T-helper 2 cell treated with Interferon-gamma antibody and Interleukin-4, amounts not matched to agents 5 μg/mL and 100 μg/mL, for 36 hours (primary cell): ENCODE results near the gene CTTNBP2.
"Not testable (repeated sequence)": the region's sequence is repeated elsewhere in the genome, so short reads cannot be mapped to it uniquely, and the experiment has no call there.

ENCODE experiments used
- DNase-seq: peaks from one replicate; pipeline ENCODE4 v3.0.0; 2021; ENCODE audit warnings: low spot score
- H3K27ac Mint-ChIP-seq: one replicate; pipeline ENCODE4 v1.8.0; 2021; ENCODE audit warnings: mild to moderate bottlenecking, mixed read lengths
- H3K27me3 Mint-ChIP-seq: one replicate; pipeline ENCODE4 v1.8.0; 2021; ENCODE audit warnings: low read depth, mixed read lengths
- H3K36me3 Mint-ChIP-seq: one replicate; pipeline ENCODE4 v1.8.0; 2021; ENCODE audit warnings: low read depth, mixed read lengths
- H3K4me1 Mint-ChIP-seq: one replicate; pipeline ENCODE4 v1.8.0; 2021; ENCODE audit warnings: low read depth, mixed read lengths
- H3K4me3 Mint-ChIP-seq: one replicate; pipeline ENCODE4 v1.8.0; 2022; ENCODE audit warnings: mild to moderate bottlenecking, moderate library complexity, mixed read lengths
- H3K9me3 Mint-ChIP-seq: one replicate; pipeline ENCODE4 v1.8.0; 2021; ENCODE audit warnings: mixed read lengths

Gene CTTNBP2

GRCh38 chr7:117711556-117711955 is 161.7 kb downstream of the CTTNBP2 start:
- Mint-ChIP-seq H3K36me3 (no peaks in the 10 kb centered on the region), H3K9me3 (no peaks in the 10 kb centered on the region), H3K27me3 (peaks cover 2% of the 10 kb centered on the region), H3K27ac (no peak overlapping the region), H3K4me3 (no peak overlapping the region), H3K4me1 (peaks cover 10% of the 10 kb centered on the region)
- no peak for DNase-seq

- H3K9me3 Mint-ChIP-seq, H3K27ac Mint-ChIP-seq, DNase-seq, H3K36me3 Mint-ChIP-seq, H3K4me3 Mint-ChIP-seq, H3K27me3 Mint-ChIP-seq: not testable (repeated sequence)
- H3K4me1 Mint-ChIP-seq = peaks cover 10% of the 10 kb centered on the region
Measured at GRCh38 chr7:117708173-117708572, 165.1 kb downstream of the CTTNBP2 start.

- Mint-ChIP-seq H3K27ac (no peak overlapping the region), H3K4me3 (no peak overlapping the region), H3K36me3 (no peaks in the 10 kb centered on the region), H3K9me3 (no peaks in the 10 kb centered on the region), H3K27me3 (peaks cover 2% of the 10 kb centered on the region), H3K4me1 (peaks cover 10% of the 10 kb centered on the region)
- no peak for DNase-seq
Measured at GRCh38 chr7:117707080-117707479, 166.2 kb downstream of the CTTNBP2 start.

GRCh38 chr7:117706210-117706609 is 167.0 kb downstream of the CTTNBP2 start:
- no peak for DNase-seq
- Mint-ChIP-seq H3K27me3 (peaks cover 2% of the 10 kb centered on the region), H3K4me1 (peaks cover 6% of the 10 kb centered on the region), H3K27ac (no peak overlapping the region), H3K4me3 (no peak overlapping the region), H3K9me3 (no peaks in the 10 kb centered on the region), H3K36me3 (no peaks in the 10 kb centered on the region)

- peaks cover 4% of the 10 kb centered on the region for H3K27me3 Mint-ChIP-seq
- H3K36me3 Mint-ChIP-seq = no peaks in the 10 kb centered on the region
- H3K27ac Mint-ChIP-seq = no peak overlapping the region
- H3K4me1 Mint-ChIP-seq = peaks cover 6% of the 10 kb centered on the region
- no peak for DNase-seq
- no peaks in the 10 kb centered on the region for H3K9me3 Mint-ChIP-seq
- no peak overlapping the region for H3K4me3 Mint-ChIP-seq
Measured at GRCh38 chr7:117705630-117706029, 167.6 kb downstream of the CTTNBP2 start.

GRCh38 chr7:117704063-117704462 is 169.2 kb downstream of the CTTNBP2 start:
- Mint-ChIP-seq H3K4me3 (no peak overlapping the region), H3K36me3 (no peaks in the 10 kb centered on the region), H3K9me3 (no peaks in the 10 kb centered on the region), H3K27ac (no peak overlapping the region), H3K27me3 (peaks cover 4% of the 10 kb centered on the region), H3K4me1 (no peaks in the 10 kb centered on the region)
- DNase-seq = no peak

- DNase-seq = no peak
- Mint-ChIP-seq H3K4me1 (no peaks in the 10 kb centered on the region), H3K27ac (no peak overlapping the region), H3K4me3 (no peak overlapping the region), H3K36me3 (no peaks in the 10 kb centered on the region), H3K27me3 (peaks cover 2% of the 10 kb centered on the region), H3K9me3 (no peaks in the 10 kb centered on the region)
Measured at GRCh38 chr7:117698018-117698417, 175.2 kb downstream of the CTTNBP2 start.

GRCh38 chr7:117692338-117692737 is 180.9 kb downstream of the CTTNBP2 start:
- H3K4me1 Mint-ChIP-seq = no peaks in the 10 kb centered on the region
- H3K9me3 Mint-ChIP-seq = no peaks in the 10 kb centered on the region
- no peak overlapping the region for H3K4me3 Mint-ChIP-seq
- no peaks in the 10 kb centered on the region for H3K27me3 Mint-ChIP-seq
- no peak for DNase-seq
- H3K36me3 Mint-ChIP-seq = no peaks in the 10 kb centered on the region
- no peak overlapping the region for H3K27ac Mint-ChIP-seq

GRCh38 chr7:117690147-117690546 is 183.1 kb downstream of the CTTNBP2 start:
- Mint-ChIP-seq H3K4me3 (no peak overlapping the region), H3K27ac (no peak overlapping the region), H3K36me3 (no peaks in the 10 kb centered on the region), H3K4me1 (no peaks in the 10 kb centered on the region), H3K9me3 (no peaks in the 10 kb centered on the region), H3K27me3 (no peaks in the 10 kb centered on the region)
- DNase-seq = no peak

- Mint-ChIP-seq H3K4me3 (no peak overlapping the region), H3K36me3 (no peaks in the 10 kb centered on the region), H3K9me3 (no peaks in the 10 kb centered on the region), H3K27me3 (no peaks in the 10 kb centered on the region), H3K27ac (no peak overlapping the region), H3K4me1 (no peaks in the 10 kb centered on the region)
- DNase-seq = no peak
Measured at GRCh38 chr7:117689406-117689805, 183.8 kb downstream of the CTTNBP2 start.

- H3K9me3 Mint-ChIP-seq = no peaks in the 10 kb centered on the region
- H3K36me3 Mint-ChIP-seq = no peaks in the 10 kb centered on the region
- no peaks in the 10 kb centered on the region for H3K4me1 Mint-ChIP-seq
- no peak overlapping the region for H3K27ac Mint-ChIP-seq
- H3K27me3 Mint-ChIP-seq = no peaks in the 10 kb centered on the region
- no peak for DNase-seq
- no peak overlapping the region for H3K4me3 Mint-ChIP-seq
Measured at GRCh38 chr7:117688126-117688525, 185.1 kb downstream of the CTTNBP2 start.

GRCh38 chr7:117686311-117686935 is 186.8 kb downstream of the CTTNBP2 start:
- DNase-seq = no peak
- no peaks in the 10 kb centered on the region for H3K4me1 Mint-ChIP-seq
- no peaks in the 10 kb centered on the region for H3K27me3 Mint-ChIP-seq
- no peaks in the 10 kb centered on the region for H3K36me3 Mint-ChIP-seq
- H3K9me3 Mint-ChIP-seq = no peaks in the 10 kb centered on the region
- H3K4me3 Mint-ChIP-seq = no peak overlapping the region
- no peak overlapping the region for H3K27ac Mint-ChIP-seq

- Mint-ChIP-seq H3K9me3 (no peaks in the 10 kb centered on the region), H3K4me1 (no peaks in the 10 kb centered on the region), H3K27me3 (no peaks in the 10 kb centered on the region), H3K36me3 (no peaks in the 10 kb centered on the region), H3K4me3 (no peak overlapping the region), H3K27ac (no peak overlapping the region)
- no peak for DNase-seq
Measured at GRCh38 chr7:117685795-117686194, 187.4 kb downstream of the CTTNBP2 start.

- no peak overlapping the region for H3K4me3 Mint-ChIP-seq
- no peaks in the 10 kb centered on the region for H3K36me3 Mint-ChIP-seq
- H3K27me3 Mint-ChIP-seq = no peaks in the 10 kb centered on the region
- no peak for DNase-seq
- no peaks in the 10 kb centered on the region for H3K4me1 Mint-ChIP-seq
- no peak overlapping the region for H3K27ac Mint-ChIP-seq
- no peaks in the 10 kb centered on the region for H3K9me3 Mint-ChIP-seq
Measured at GRCh38 chr7:117683430-117684175, 189.6 kb downstream of the CTTNBP2 start.
